Measurements from ENCODE around the gene ERICH3.

Gene ERICH3, protein sequence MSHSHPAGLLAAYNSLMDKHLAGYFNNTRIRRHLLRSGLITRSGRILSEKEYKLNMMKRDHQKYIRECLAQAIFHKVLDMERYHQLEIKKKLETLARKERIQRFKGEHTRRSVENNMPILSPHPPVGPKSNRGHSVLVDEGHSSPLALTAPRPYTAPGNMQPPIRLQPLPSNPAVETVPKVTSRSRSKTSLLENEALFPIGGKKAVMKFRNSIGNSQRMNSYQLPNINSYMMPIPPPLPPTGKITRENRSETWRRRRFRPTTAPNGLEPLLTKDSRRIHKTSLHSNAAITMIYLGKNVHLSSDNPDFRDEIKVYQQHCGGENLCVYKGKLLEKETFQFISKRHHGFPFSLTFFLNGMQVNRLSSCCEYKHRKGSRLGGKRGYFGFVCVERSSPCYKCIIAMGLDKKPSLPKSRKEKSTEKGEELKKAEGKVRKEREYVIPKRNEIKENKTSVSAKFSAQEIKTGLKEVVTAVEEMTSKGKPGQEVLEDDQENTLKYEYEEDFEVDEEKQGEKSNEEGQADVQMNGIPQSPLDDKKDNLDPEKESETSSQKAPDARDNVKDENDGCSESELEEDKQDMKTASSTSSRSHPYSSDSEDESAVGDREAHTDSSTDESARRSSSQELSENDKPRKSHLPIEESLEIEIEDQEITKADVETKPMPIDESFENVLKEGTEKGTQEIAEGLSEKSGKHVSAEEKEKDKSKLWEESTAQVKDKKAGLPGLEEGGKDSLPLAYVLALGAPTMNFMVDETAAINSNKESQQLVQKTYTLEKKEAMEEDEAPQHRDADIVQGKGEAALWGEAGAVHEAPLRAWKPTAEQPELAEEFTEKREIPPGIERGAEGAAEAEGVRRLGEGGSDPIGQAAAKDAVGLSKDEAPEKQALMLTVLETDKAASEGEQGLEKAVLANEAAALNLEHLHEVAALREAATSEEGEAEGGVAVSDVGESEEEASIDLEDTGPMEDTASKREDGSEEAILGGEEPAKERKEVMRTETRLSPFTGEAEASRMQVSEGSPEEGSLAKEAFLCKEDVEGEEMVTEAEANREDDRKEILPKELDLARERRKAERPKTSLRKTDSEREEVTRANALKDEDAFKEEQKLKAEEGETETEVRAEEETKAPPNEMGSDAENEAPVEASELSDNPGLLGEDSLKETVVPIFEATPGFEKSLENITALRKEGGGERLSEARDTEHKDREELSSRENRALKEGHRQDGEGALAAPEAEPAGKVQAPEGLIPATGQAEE (N-terminal part only)

DNA sequence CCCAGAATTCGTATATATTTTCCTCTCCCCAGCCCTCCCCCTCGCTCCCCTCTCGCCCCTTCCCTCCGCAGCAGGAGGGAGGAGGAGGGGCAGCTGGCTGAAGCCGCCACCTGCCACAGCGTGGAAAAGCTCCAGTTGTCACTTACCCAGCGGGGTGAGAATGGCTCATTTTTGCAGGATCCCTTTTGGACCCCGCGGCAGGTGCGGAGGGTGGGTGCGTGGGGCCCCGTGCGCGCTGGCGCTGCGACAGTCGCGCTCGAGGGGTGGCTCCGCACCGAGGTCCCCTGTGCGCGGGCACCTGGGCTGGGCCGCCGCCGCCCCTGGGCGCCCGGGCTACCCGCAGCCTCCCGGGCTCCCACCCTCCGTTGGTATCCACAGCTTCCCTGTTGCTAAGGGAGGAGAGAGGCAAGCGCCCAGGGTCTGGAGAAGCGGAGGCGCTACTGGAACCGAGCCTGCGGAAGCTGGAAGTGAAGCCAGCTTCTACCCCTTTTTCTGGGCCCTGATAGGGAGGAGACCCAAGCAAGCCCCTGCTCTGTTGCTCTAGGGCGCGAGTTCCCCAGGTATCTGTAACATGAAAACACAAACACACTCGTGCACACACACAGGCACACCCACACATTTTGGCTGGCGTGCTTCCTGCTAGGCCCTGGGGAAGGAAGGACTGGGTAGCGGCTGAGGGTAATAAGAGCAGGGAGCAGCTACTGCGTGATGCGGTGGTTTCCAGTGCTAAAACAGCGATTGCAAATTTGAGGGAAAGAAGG, at the start of gene ERICH3:
Gene ERICH3 (minus strand): TSS at position 442 of the 761 bp plus-strand sequence. CDS start 273 bp downstream, at position 169.
- peak; percentile 37 for DNase-seq (ENCODE audit: low spot score)
- TF ChIP-seq, protein P1, sequence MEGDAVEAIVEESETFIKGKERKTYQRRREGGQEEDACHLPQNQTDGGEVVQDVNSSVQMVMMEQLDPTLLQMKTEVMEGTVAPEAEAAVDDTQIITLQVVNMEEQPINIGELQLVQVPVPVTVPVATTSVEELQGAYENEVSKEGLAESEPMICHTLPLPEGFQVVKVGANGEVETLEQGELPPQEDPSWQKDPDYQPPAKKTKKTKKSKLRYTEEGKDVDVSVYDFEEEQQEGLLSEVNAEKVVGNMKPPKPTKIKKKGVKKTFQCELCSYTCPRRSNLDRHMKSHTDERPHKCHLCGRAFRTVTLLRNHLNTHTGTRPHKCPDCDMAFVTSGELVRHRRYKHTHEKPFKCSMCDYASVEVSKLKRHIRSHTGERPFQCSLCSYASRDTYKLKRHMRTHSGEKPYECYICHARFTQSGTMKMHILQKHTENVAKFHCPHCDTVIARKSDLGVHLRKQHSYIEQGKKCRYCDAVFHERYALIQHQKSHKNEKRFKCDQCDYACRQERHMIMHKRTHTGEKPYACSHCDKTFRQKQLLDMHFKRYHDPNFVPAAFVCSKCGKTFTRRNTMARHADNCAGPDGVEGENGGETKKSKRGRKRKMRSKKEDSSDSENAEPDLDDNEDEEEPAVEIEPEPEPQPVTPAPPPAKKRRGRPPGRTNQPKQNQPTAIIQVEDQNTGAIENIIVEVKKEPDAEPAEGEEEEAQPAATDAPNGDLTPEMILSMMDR (IDR thresholded peaks at IDR 0.05; ENCODE audit: extremely low read depth, insufficient read depth, missing control alignments): no peak
- in situ Hi-C loops (cut with MboI; ENCODE audit: low pct_unique_long_range_greater_than_20kb, low sequenced_read_pairs, unreplicated experiment): no loop called here

DNA sequence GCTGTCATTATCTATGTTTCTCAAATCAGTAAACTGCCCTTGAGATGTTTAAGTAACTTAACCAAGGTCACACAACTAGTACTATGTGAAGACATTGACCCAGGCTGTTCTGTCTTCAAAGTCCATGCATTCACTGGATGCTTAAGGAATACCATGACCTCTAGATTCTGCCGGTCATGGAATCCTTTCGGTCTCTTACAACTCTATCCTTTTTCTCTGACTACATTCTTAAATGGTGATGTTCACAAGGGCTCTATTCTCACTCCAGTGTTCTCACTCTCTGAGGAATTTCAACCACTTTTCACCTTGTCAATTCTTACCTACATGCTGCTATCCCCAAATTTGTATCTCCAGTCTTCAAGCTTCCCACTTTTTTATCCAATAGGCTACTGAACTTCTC, 44.0 kb upstream of the ERICH3 start:
- no peak for DNase-seq (ENCODE audit: low spot score)
- in situ Hi-C loops (cut with MboI; ENCODE audit: low pct_unique_long_range_greater_than_20kb, low sequenced_read_pairs, unreplicated experiment): no loop called here
- TF ChIP-seq, protein P1 (IDR thresholded peaks at IDR 0.05; ENCODE audit: extremely low read depth, insufficient read depth, missing control alignments): no peak

DNA sequence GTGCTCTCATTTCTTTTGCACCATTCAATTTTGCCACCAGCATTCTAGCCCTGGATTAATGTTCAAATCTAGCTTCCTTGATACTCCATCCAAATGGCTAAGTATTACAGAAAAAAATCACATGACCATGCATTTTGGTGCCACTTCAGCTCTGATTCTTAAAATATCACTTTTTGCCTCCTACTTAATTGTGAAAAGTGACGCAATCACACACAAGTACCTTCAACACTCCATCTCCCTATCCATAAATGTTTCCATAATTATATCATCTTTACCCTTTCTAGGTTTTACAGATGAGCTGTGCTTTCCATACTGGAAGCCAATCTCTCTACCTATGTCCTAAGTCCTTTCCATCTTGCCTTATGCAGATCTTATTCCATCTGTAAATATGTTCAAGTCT, 43.2 kb upstream of the ERICH3 start:
- DNase-seq (ENCODE audit: low spot score): no peak
- TF ChIP-seq, protein P1 (IDR thresholded peaks at IDR 0.05; ENCODE audit: extremely low read depth, insufficient read depth, missing control alignments): no peak
- in situ Hi-C loops (cut with MboI; ENCODE audit: low pct_unique_long_range_greater_than_20kb, low sequenced_read_pairs, unreplicated experiment): no loop called here

DNA sequence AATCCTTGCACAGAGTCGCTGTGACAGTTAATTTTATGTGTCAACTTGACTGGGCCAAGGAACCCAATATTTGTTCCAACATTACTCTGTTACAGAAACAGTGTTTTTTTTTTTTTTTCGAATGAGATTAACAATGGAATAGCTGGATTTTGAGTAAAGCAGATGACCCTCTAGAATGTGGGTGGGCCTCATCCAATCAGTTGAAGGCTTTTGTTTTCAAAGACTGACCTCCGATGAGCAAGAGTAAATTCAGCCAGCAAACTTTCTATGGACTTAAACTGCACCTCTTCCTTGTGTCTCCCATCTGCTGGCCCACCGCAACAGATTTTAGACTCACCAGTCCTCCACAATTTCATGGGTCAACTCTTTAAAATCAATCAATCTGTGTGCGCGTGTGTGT, 42.2 kb upstream of the ERICH3 start:
- TF ChIP-seq, protein P1 (IDR thresholded peaks at IDR 0.05; ENCODE audit: extremely low read depth, insufficient read depth, missing control alignments): no peak
- no peak for DNase-seq (ENCODE audit: low spot score)
- in situ Hi-C loops (cut with MboI; ENCODE audit: low pct_unique_long_range_greater_than_20kb, low sequenced_read_pairs, unreplicated experiment): no loop called here

DNA sequence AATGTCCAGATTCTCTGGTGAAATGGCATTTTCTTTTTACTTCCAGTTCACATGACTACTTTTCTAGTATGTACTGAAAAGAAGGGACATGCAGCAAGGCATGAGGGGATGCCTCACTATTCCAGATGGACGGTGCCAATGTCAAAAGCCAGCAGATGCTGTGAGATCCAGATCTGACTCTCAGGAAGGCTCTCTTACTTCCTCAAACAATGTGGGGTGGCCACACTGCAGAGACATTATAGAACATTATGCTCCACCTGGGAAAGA, 41.6 kb upstream of the ERICH3 start:
- TF ChIP-seq, protein P1 (IDR thresholded peaks at IDR 0.05; ENCODE audit: extremely low read depth, insufficient read depth, missing control alignments): no peak
- in situ Hi-C loops (cut with MboI; ENCODE audit: low pct_unique_long_range_greater_than_20kb, low sequenced_read_pairs, unreplicated experiment): no loop called here

More for the DNA sequence above, 41.6 kb upstream of the ERICH3 start:
- no peak for DNase-seq (ENCODE audit: low spot score)
